ENCODE data around the gene KANK2. TPM values are rescaled to one million over a fixed set of nuclear protein-coding genes. Genes with fewer than 3 reads are reported as not detected.
A peak's percentile ranks its signal among the peaks of the same experiment; 100 is the strongest.

KANK2 gene
- total and polyA plus RNA-seq, 12 donors, result 23.7 to 395 (median 133) TPM

GRCh38 chr19:11195681-11196080 is 1.7 kb downstream of the KANK2 start:
- Histone ChIP-seq H3K9me3 (replicated peaks in 1 of 3) (no peaks in the 10 kb centered on the region), H3K4me3 (peak overlapping the region in 1 of 4 donors; percentile 83), H3K4me1 (replicated peaks in 1 of 2) (peaks cover 34 to 43% of the 10 kb centered on the region in 2 donors), H3K36me3 (replicated peaks in 1 of 2) (peaks cover 0 to 25% of the 10 kb centered on the region in 2 donors), H3K27ac (peak overlapping the region in 2 of 5 donors; percentile 46 to 65), H3K27me3 (no peaks in the 10 kb centered on the region)
- no peak for DNase-seq
- WGBS, 4 donors, result 71 to 77% (median 74%) methylated on average over 12 of the region's 12 CpGs
- TF ChIP-seq CTCF (IDR thresholded peaks at IDR 0.05), result no peak
- no peak for TF ChIP-seq POLR2A (IDR thresholded peaks at IDR 0.05)
- intact Hi-C loops (cut with DNase I), result no loop called here

GRCh38 chr19:11194656-11195558 is 2.4 kb downstream of the KANK2 start:
- H3K9me3 ChIP-seq (replicated peaks in 1 of 3), result no peaks in the 10 kb centered on the region
- peaks cover 34 to 51% of the 10 kb centered on the region in 2 donors for H3K4me1 ChIP-seq (replicated peaks in 1 of 2)
- peak in 1 of 7 donors; percentile 31 for DNase-seq
- H3K27me3 ChIP-seq, result no peaks in the 10 kb centered on the region
- TF ChIP-seq POLR2A (IDR thresholded peaks at IDR 0.05) (no peak), CTCF (IDR thresholded peaks at IDR 0.05) (no peak)
- H3K4me3 ChIP-seq, result peak overlapping the region in 1 of 4 donors; percentile 43
- H3K27ac ChIP-seq, result peak overlapping the region in 3 of 5 donors; percentile 8 to 65 (median 46)
- 25 to 51% (median 40%) methylated on average over 10 to 20 of the region's 20 CpGs for WGBS, 4 donors
- intact Hi-C loops (cut with DNase I), result no loop called here
- H3K36me3 ChIP-seq (replicated peaks in 1 of 2), result peaks cover 0 to 31% of the 10 kb centered on the region in 2 donors

GRCh38 chr19:11194173-11194572 is 3.2 kb downstream of the KANK2 start:
- WGBS, 4 donors, result 75 to 96% (median 81%) methylated on average over 5 to 8 of the region's 8 CpGs
- peaks cover 34 to 55% of the 10 kb centered on the region in 2 donors for H3K4me1 ChIP-seq (replicated peaks in 1 of 2)
- H3K4me3 ChIP-seq, result peak overlapping the region in 1 of 4 donors; percentile 43
- no peaks in the 10 kb centered on the region for H3K27me3 ChIP-seq
- DNase-seq, result no peak
- H3K27ac ChIP-seq, result peak overlapping the region in 1 of 5 donors; percentile 65
- TF ChIP-seq CTCF (IDR thresholded peaks at IDR 0.05), result no peak
- TF ChIP-seq POLR2A (IDR thresholded peaks at IDR 0.05), result no peak
- intact Hi-C loops (cut with DNase I), result no loop called here
- peaks cover 0 to 31% of the 10 kb centered on the region in 2 donors for H3K36me3 ChIP-seq (replicated peaks in 1 of 2)
- H3K9me3 ChIP-seq (replicated peaks in 1 of 3), result no peaks in the 10 kb centered on the region

Measured in adrenal gland (tissue), 12 donors.